SK-N-SH (cell line): ENCODE results near the gene ESRRG. TPM values are rescaled to one million over a fixed set of nuclear protein-coding genes. Genes with fewer than 3 reads are reported as not detected.

ENCODE experiments used
- CTCF ChIA-PET: fragments of 300-600, 350-600 bp; formaldehyde crosslinking; extraction: SDS; loops from one replicate; lab custom pipeline; 2021; lab: Yijun Ruan, JAX
- POLR2A ChIA-PET: fragments of 350-600 bp; sonication (Branson Sonifier 250); formaldehyde crosslinking; extraction: SDS; loops from one replicate; lab custom pipeline; 2020; ENCODE audit warnings: antibody characterized with exemption, inconsistent platforms; lab: Yijun Ruan, JAX
- DNase-seq: peaks from one replicate; pipeline ENCODE4 v3.0.0; 2012
- H2AFZ ChIP-seq: fragments of 200-600 bp; sonication (generic); 2 replicates; pipeline ENCODE4 v1.8.1; 2016; ENCODE audit warnings: antibody characterized with exemption, mild to moderate bottlenecking, low read depth
- H3F3A ChIP-seq: fragments of 200-600 bp; sonication (generic); replicated peaks from 2 replicates; pipeline ENCODE3; 2016; ENCODE audit warnings: antibody characterized with exemption, mild to moderate bottlenecking; ENCODE audit not compliant: insufficient read depth
- H3K27ac ChIP-seq, 2 experiments: fragments of 200-500 bp in 1 of 2; fragments of 200-600 bp in 1 of 2; sonication (Bioruptor generic) in 1 of 2; sonication (generic), shearing (Covaris generic) in 1 of 2; 2 replicates each; pipeline versions ENCODE4 v1.5.1 to v1.6.1; 2014 to 2016; ENCODE audit warnings: low read depth in 2 of 2, inconsistent platforms in 1 of 2, low read length in 1 of 2, mild to moderate bottlenecking in 1 of 2, mixed read lengths in 1 of 2
- H3K27me3 ChIP-seq: fragments of 200-600 bp; sonication (generic), shearing (Covaris generic); 2 replicates; pipeline ENCODE4 v1.6.1; 2016; ENCODE audit warnings: mixed run types; ENCODE audit not compliant: insufficient read depth
- H3K36me3 ChIP-seq, 2 experiments: fragments of 200-500 bp in 1 of 2; fragments of 200-600 bp in 1 of 2; sonication (Bioruptor generic) in 1 of 2; sonication (generic) in 1 of 2; replicated peaks in 1 of 2; 2 replicates each; pipeline versions ENCODE3 to v1.5.1; 2014 to 2016; ENCODE audit warnings: low read length in 1 of 2, mild to moderate bottlenecking in 1 of 2; ENCODE audit not compliant: insufficient read depth in 2 of 2, control insufficient read depth in 1 of 2
- H3K4me1 ChIP-seq, 2 experiments: fragments of 200-500 bp in 1 of 2; fragments of 200-600 bp in 1 of 2; sonication (Bioruptor generic) in 1 of 2; sonication (generic), shearing (Covaris generic) in 1 of 2; 2 replicates each; pipeline versions ENCODE4 v1.5.1 to v1.6.1; 2014 to 2016; ENCODE audit warnings: low read depth in 1 of 2, low read length in 1 of 2, mixed run types in 1 of 2; ENCODE audit not compliant: insufficient read depth in 2 of 2, control insufficient read depth in 1 of 2
- H3K4me2 ChIP-seq: fragments of 200-600 bp; sonication (generic), shearing (Covaris generic); 2 replicates; pipeline ENCODE4 v1.6.1; 2017; ENCODE audit warnings: mixed run types
- H3K4me3 ChIP-seq, 2 experiments: fragments of 200-500 bp in 1 of 2; fragments of 200-600 bp in 1 of 2; sonication (Bioruptor generic) in 1 of 2; sonication (generic), shearing (Covaris generic) in 1 of 2; 2 replicates each; pipeline versions ENCODE4 v1.5.1 to v1.8.1; 2014 to 2016; ENCODE audit warnings: low read depth in 2 of 2, inconsistent platforms in 1 of 2, low read length in 1 of 2, mild to moderate bottlenecking in 1 of 2, mixed read lengths in 1 of 2, moderate library complexity in 1 of 2
- H3K79me2 ChIP-seq: fragments of 200-600 bp; sonication (generic); 2 replicates; pipeline ENCODE4 v1.8.1; 2017; ENCODE audit warnings: mild to moderate bottlenecking; ENCODE audit not compliant: insufficient read depth
- H3K9ac ChIP-seq: fragments of 200-600 bp; sonication (generic); 2 replicates; pipeline ENCODE4 v1.6.1; 2017; ENCODE audit warnings: mixed run types
- H3K9me2 ChIP-seq: fragments of 200-600 bp; sonication (generic); 2 replicates; pipeline ENCODE4 v1.6.1; 2017; ENCODE audit warnings: mixed run types
- H3K9me3 ChIP-seq: fragments of 200-600 bp; sonication (generic); 2 replicates; pipeline ENCODE4 v1.6.1; 2017; ENCODE audit warnings: mixed run types, mild to moderate bottlenecking, moderate library complexity
- H4K20me1 ChIP-seq: fragments of 200-600 bp; sonication (generic); 2 replicates; pipeline ENCODE4 v1.6.1; 2017; ENCODE audit warnings: mild to moderate bottlenecking, mixed run types; ENCODE audit not compliant: insufficient read depth
- CHD2 ChIP-seq: fragments of 150-350 bp; IDR thresholded peaks from 2 replicates; pipeline ENCODE4 v1.6.1; 2018; ENCODE audit warnings: low read length; ENCODE audit not compliant: partially characterized antibody
- FOSL2 ChIP-seq: IDR thresholded peaks from 2 replicates; pipeline ENCODE4 v1.4.0; 2012; ENCODE audit warnings: low read depth, mild to moderate bottlenecking, moderate library complexity, borderline replicate concordance
- GABPA ChIP-seq: IDR thresholded peaks from 2 replicates; pipeline ENCODE4 v1.4.0; 2012; ENCODE audit warnings: low read depth, mild to moderate bottlenecking
- GATA2 ChIP-seq: sonication (generic); formaldehyde crosslinking; IDR thresholded peaks from 2 replicates; pipeline ENCODE4 v1.5.0; 2020; ENCODE audit warnings: mild to moderate bottlenecking, missing genetic modification reagents
- JUND ChIP-seq: IDR thresholded peaks from 2 replicates; pipeline ENCODE4 v1.4.0; 2012
- MEF2A ChIP-seq: IDR thresholded peaks from 2 replicates; pipeline ENCODE4 v1.4.0; 2012; ENCODE audit warnings: low read depth, borderline replicate concordance
- MXI1 ChIP-seq: IDR thresholded peaks from 2 replicates; pipeline ENCODE4 v1.6.1; 2012; ENCODE audit warnings: mild to moderate bottlenecking, low read depth, low read length, improper control_type of control experiment
- NRF1 ChIP-seq: IDR thresholded peaks from 2 replicates; pipeline ENCODE4 v1.6.1; 2012; ENCODE audit warnings: low read depth, mild to moderate bottlenecking, low read length
- POLR2AphosphoS5 ChIP-seq: IDR thresholded peaks from 2 replicates; pipeline ENCODE4 v1.6.1; 2012; ENCODE audit warnings: low read depth, low read length
- RAD21 ChIP-seq: IDR thresholded peaks from 2 replicates; pipeline ENCODE4 v1.6.1; 2012; ENCODE audit warnings: mild to moderate bottlenecking, low read length
- RXRA ChIP-seq: IDR thresholded peaks from 2 replicates; pipeline ENCODE4 v1.4.0; 2012; ENCODE audit warnings: low read depth, mild to moderate bottlenecking, borderline replicate concordance
- SIN3A ChIP-seq: IDR thresholded peaks from 2 replicates; pipeline ENCODE4 v1.6.1; 2012; ENCODE audit warnings: low read depth, mild to moderate bottlenecking, low read length, moderate library complexity, borderline replicate concordance
- TAF1 ChIP-seq: IDR thresholded peaks from 2 replicates; pipeline ENCODE4 v1.6.1; 2012; ENCODE audit warnings: low read depth, mild to moderate bottlenecking, low read length, moderate library complexity, borderline replicate concordance
- TEAD4 ChIP-seq: IDR thresholded peaks from 2 replicates; pipeline ENCODE4 v1.4.0; 2012; ENCODE audit warnings: mild to moderate bottlenecking, borderline replicate concordance; ENCODE audit not compliant: insufficient read depth
- YY1 ChIP-seq: IDR thresholded peaks from 2 replicates; pipeline ENCODE4 v1.4.0; 2012; ENCODE audit warnings: low read depth, mild to moderate bottlenecking
- WGBS: methylation state at CpG from one replicate; pipeline ENCODE4 v1.1.6; 2017; ENCODE audit warnings: low lambda C conversion rate; 5-methylcytosine and 5-hydroxymethylcytosine counted together
- polyA plus RNA-seq, 3 experiments: library from polyadenylated mRNA; depleted of rRNA; stranded (reverse); fragments of >200 nt; gene quantifications; 2 replicates each; pipeline ENCODE4 v1.2.3, GENCODE V29; 2012
- TF ChIP-seq, protein P1 (sequence below): fragments of 150-350 bp; IDR thresholded peaks from 2 replicates; pipeline ENCODE4 v1.6.1; 2016; ENCODE audit warnings: mild to moderate bottlenecking, low read depth, low read length
- TF ChIP-seq, protein P2 (sequence below): IDR thresholded peaks from 2 replicates; pipeline ENCODE4 v1.4.0; 2012; ENCODE audit warnings: low read depth
- TF ChIP-seq, protein P3 (sequence below): fragments of 150-350 bp; IDR thresholded peaks from 2 replicates; pipeline ENCODE4 v1.6.1; 2017; ENCODE audit warnings: antibody characterized with exemption, low read length, low read depth, borderline replicate concordance
- TF ChIP-seq, protein P4 (sequence below): IDR thresholded peaks from 2 replicates; pipeline ENCODE4; 2012
- TF ChIP-seq, protein P5 (sequence below): IDR thresholded peaks from 2 replicates; pipeline ENCODE4 v1.4.0; 2012; ENCODE audit warnings: low read depth, borderline replicate concordance
- TF ChIP-seq, protein P6 (sequence below): IDR thresholded peaks from 2 replicates; pipeline ENCODE4 v1.6.1; 2012; ENCODE audit warnings: mild to moderate bottlenecking, low read depth, low read length, moderate library complexity

The ESRRG gene
- polyA plus RNA-seq, 1 of the 3 experiments (the other 2 are of a cell fraction), result 0.26 TPM

DNA sequence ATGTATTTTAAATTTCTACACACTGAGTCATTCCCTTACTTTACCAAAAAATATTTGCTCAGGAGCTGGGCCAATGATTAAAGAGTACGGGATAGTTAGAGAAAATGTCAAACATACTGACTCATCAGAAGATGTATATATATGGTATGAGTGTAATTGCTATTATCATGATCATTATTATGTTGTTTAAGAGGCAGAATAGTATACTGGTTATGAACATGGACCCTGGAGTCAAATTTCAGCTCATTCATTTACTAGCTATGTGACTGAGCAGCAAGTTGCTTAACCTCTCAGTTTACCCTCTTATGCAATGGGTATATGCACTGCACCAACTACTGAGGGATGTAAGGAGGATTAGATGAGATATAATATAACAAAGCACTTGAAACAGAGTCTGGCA, 258.7 kb downstream of the ESRRG start (continued):
- TF ChIP-seq, protein P1, sequence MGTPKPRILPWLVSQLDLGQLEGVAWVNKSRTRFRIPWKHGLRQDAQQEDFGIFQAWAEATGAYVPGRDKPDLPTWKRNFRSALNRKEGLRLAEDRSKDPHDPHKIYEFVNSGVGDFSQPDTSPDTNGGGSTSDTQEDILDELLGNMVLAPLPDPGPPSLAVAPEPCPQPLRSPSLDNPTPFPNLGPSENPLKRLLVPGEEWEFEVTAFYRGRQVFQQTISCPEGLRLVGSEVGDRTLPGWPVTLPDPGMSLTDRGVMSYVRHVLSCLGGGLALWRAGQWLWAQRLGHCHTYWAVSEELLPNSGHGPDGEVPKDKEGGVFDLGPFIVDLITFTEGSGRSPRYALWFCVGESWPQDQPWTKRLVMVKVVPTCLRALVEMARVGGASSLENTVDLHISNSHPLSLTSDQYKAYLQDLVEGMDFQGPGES, result no peak
- TF ChIP-seq RAD21, result no peak
- TF ChIP-seq, protein P2, sequence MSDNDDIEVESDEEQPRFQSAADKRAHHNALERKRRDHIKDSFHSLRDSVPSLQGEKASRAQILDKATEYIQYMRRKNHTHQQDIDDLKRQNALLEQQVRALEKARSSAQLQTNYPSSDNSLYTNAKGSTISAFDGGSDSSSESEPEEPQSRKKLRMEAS, result peak; percentile 57
- TF ChIP-seq NRF1, result no peak
- TF ChIP-seq FOSL2, result peak; percentile 91
- no peak for TF ChIP-seq GABPA
- TF ChIP-seq GATA2, result no peak
- TF ChIP-seq, protein P3, sequence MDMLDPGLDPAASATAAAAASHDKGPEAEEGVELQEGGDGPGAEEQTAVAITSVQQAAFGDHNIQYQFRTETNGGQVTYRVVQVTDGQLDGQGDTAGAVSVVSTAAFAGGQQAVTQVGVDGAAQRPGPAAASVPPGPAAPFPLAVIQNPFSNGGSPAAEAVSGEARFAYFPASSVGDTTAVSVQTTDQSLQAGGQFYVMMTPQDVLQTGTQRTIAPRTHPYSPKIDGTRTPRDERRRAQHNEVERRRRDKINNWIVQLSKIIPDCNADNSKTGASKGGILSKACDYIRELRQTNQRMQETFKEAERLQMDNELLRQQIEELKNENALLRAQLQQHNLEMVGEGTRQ, result no peak
- TF ChIP-seq RXRA, result peak; percentile 60; the same call in 1 of the 2 replicates
- TF ChIP-seq JUND, result peak; percentile 93
- TF ChIP-seq YY1, result peak; percentile 47; the same call in 1 of the 2 replicates
- TF ChIP-seq MXI1, result no peak
- TF ChIP-seq, protein P4, sequence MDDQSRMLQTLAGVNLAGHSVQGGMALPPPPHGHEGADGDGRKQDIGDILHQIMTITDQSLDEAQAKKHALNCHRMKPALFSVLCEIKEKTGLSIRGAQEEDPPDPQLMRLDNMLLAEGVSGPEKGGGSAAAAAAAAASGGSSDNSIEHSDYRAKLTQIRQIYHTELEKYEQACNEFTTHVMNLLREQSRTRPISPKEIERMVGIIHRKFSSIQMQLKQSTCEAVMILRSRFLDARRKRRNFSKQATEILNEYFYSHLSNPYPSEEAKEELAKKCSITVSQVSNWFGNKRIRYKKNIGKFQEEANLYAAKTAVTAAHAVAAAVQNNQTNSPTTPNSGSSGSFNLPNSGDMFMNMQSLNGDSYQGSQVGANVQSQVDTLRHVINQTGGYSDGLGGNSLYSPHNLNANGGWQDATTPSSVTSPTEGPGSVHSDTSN, result peak; percentile 72
- TF ChIP-seq TEAD4, result peak; percentile 85
- TF ChIP-seq TAF1, result no peak
- no peak for TF ChIP-seq CHD2
- no peak for TF ChIP-seq SIN3A
- no peak; the same call in 1 of the 2 replicates for TF ChIP-seq MEF2A

DNA sequence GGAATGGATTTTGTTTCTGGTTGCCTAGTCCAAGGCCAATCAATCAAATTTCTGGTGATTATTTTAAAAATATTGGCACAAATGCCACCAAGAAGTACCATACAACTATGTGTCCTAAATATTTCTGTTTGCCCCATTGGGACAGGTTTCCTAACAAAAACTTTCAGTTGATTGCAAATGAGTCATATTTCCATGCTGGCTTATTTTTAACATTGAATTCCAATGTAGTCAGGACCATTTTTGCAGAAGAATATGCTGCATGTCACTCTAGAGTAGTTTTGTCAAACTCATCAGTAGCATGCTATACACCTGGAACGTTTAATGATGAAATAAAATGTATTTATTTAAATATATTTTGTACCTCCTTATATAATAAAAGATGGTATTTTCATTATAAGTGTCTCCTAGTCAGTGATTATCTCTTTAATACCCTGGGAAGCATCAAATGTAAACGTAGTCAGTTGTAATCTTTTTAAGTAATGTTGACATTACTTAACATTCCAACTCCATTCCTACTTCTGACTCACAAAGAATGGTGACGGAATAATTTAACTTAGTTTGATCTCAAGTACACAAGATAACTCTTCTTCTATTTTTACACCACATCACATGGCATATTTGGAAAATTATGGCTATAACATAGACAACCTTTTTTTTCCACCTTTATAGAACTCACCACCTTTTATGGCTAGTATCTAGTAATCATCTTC, 261.0 kb downstream of the ESRRG start:
- ChIA-PET CTCF (no interaction called here), POLR2A (no interaction called here)
- H3F3A ChIP-seq, result peaks cover 30% of the 10 kb centered on the region
- no peaks in the 10 kb centered on the region for H3K79me2 ChIP-seq
- H4K20me1 ChIP-seq, result no peaks in the 10 kb centered on the region
- DNase-seq, result no peak
- no peaks in the 10 kb centered on the region for H3K9me3 ChIP-seq
- no peaks in the 10 kb centered on the region for H3K36me3 ChIP-seq
- 0 out of 2 replicates have a peak overlapping the region, but pooled peaks have one; percentile 11 for H3K4me2 ChIP-seq
- no peaks in the 10 kb centered on the region for H3K27me3 ChIP-seq
- no peak overlapping the region for H3K4me3 ChIP-seq
- no peaks in the 10 kb centered on the region for H3K9me2 ChIP-seq
- H2AFZ ChIP-seq, result no peak overlapping the region
- H3K27ac ChIP-seq, result peak overlapping the region in 1 of 2 experiments; percentile 59; a peak in 3 of 4 replicates
- 20% methylated on average over 3 of the region's 3 CpGs for WGBS
- no peak overlapping the region for H3K9ac ChIP-seq
- peaks cover 12 to 30% of the 10 kb centered on the region in 2 experiments; a peak in 3 of 4 replicates for H3K4me1 ChIP-seq
- TF ChIP-seq POLR2AphosphoS5, result no peak
- TF ChIP-seq, protein P5, sequence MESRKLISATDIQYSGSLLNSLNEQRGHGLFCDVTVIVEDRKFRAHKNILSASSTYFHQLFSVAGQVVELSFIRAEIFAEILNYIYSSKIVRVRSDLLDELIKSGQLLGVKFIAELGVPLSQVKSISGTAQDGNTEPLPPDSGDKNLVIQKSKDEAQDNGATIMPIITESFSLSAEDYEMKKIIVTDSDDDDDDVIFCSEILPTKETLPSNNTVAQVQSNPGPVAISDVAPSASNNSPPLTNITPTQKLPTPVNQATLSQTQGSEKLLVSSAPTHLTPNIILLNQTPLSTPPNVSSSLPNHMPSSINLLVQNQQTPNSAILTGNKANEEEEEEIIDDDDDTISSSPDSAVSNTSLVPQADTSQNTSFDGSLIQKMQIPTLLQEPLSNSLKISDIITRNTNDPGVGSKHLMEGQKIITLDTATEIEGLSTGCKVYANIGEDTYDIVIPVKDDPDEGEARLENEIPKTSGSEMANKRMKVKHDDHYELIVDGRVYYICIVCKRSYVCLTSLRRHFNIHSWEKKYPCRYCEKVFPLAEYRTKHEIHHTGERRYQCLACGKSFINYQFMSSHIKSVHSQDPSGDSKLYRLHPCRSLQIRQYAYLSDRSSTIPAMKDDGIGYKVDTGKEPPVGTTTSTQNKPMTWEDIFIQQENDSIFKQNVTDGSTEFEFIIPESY, result no peak
- TF ChIP-seq TEAD4, result no peak; the same call in 1 of the 2 replicates
- TF ChIP-seq, protein P6, sequence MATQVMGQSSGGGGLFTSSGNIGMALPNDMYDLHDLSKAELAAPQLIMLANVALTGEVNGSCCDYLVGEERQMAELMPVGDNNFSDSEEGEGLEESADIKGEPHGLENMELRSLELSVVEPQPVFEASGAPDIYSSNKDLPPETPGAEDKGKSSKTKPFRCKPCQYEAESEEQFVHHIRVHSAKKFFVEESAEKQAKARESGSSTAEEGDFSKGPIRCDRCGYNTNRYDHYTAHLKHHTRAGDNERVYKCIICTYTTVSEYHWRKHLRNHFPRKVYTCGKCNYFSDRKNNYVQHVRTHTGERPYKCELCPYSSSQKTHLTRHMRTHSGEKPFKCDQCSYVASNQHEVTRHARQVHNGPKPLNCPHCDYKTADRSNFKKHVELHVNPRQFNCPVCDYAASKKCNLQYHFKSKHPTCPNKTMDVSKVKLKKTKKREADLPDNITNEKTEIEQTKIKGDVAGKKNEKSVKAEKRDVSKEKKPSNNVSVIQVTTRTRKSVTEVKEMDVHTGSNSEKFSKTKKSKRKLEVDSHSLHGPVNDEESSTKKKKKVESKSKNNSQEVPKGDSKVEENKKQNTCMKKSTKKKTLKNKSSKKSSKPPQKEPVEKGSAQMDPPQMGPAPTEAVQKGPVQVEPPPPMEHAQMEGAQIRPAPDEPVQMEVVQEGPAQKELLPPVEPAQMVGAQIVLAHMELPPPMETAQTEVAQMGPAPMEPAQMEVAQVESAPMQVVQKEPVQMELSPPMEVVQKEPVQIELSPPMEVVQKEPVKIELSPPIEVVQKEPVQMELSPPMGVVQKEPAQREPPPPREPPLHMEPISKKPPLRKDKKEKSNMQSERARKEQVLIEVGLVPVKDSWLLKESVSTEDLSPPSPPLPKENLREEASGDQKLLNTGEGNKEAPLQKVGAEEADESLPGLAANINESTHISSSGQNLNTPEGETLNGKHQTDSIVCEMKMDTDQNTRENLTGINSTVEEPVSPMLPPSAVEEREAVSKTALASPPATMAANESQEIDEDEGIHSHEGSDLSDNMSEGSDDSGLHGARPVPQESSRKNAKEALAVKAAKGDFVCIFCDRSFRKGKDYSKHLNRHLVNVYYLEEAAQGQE, result no peak
- TF ChIP-seq, protein P4, result peak; percentile 77
